GM23248 (cell line): ENCODE data around the gene ZNF532. TPM values are rescaled to one million over a fixed set of nuclear protein-coding genes. Genes with fewer than 3 reads are reported as not detected.

Experiments
- DNase-seq: peaks from one replicate; pipeline ENCODE4 v3.0.0-alpha.2; 2015
- H2AFZ ChIP-seq: fragments of 200-600 bp; sonication (generic); 2 replicates; pipeline ENCODE4 v1.6.1; 2016; ENCODE audit warnings: antibody characterized with exemption
- H3F3A ChIP-seq: fragments of 200-600 bp; sonication (generic); 2 replicates; pipeline ENCODE4 v1.6.1; 2016; ENCODE audit warnings: mild to moderate bottlenecking, antibody characterized with exemption, mixed run types; ENCODE audit not compliant: insufficient read depth
- H3K27ac ChIP-seq: fragments of 200-600 bp; sonication (generic); 2 replicates; pipeline ENCODE4 v1.5.1; 2016; ENCODE audit warnings: mild to moderate bottlenecking
- H3K27me3 ChIP-seq: fragments of 200-600 bp; sonication (generic); replicated peaks from 2 replicates; pipeline ENCODE4 v1.6.1; 2016; ENCODE audit warnings: mild to moderate bottlenecking; ENCODE audit not compliant: insufficient read depth
- H3K36me3 ChIP-seq: fragments of 200-600 bp; sonication (generic); 2 replicates; pipeline ENCODE4 v1.6.1; 2016; ENCODE audit warnings: low read depth, mild to moderate bottlenecking
- H3K4me1 ChIP-seq: fragments of 200-600 bp; sonication (generic); 2 replicates; pipeline ENCODE4 v1.6.1; 2016; ENCODE audit warnings: mild to moderate bottlenecking; ENCODE audit not compliant: insufficient read depth
- H3K4me2 ChIP-seq: fragments of 200-600 bp; sonication (generic); one replicate; pipeline ENCODE4 v1.6.1; 2016; ENCODE audit warnings: mild to moderate bottlenecking; ENCODE audit not compliant: unreplicated experiment
- H3K4me3 ChIP-seq: fragments of 200-600 bp; sonication (generic); 2 replicates; pipeline ENCODE4 v1.5.1; 2016; ENCODE audit warnings: mild to moderate bottlenecking
- H3K79me2 ChIP-seq: fragments of 200-600 bp; sonication (generic); 2 replicates; pipeline ENCODE4 v1.6.1; 2016; ENCODE audit warnings: mild to moderate bottlenecking; ENCODE audit not compliant: insufficient read depth
- H3K9ac ChIP-seq: fragments of 200-600 bp; sonication (generic); 2 replicates; pipeline ENCODE4 v1.6.1; 2016; ENCODE audit warnings: mild to moderate bottlenecking
- H3K9me2 ChIP-seq: fragments of 200-600 bp; sonication (generic); 2 replicates; pipeline ENCODE4 v1.6.1; 2016; ENCODE audit warnings: mixed run types, mild to moderate bottlenecking, moderate library complexity; ENCODE audit not compliant: insufficient read depth
- H3K9me3 ChIP-seq: fragments of 200-600 bp; sonication (generic); one replicate; pipeline ENCODE4 v1.6.1; 2017; ENCODE audit warnings: low read depth
- H4K20me1 ChIP-seq: fragments of 200-600 bp; sonication (generic); 2 replicates; pipeline ENCODE4 v1.6.0; 2016; ENCODE audit not compliant: insufficient read depth
- EZH2 ChIP-seq: fragments of 200-600 bp; sonication (generic); IDR thresholded peaks from 2 replicates; pipeline ENCODE4 v1.6.1; 2018; ENCODE audit warnings: antibody characterized with exemption, mild to moderate bottlenecking; ENCODE audit not compliant: insufficient read depth, poor library complexity, severe bottlenecking
- EZH2phosphoT487 ChIP-seq: fragments of 200-600 bp; sonication (generic); IDR thresholded peaks from 2 replicates; pipeline ENCODE4 v1.6.1; 2018; ENCODE audit warnings: antibody characterized with exemption, moderate library complexity, mild to moderate bottlenecking, low read depth; ENCODE audit not compliant: insufficient read depth
- WGBS, 2 experiments: methylation state at CpG; one replicate each; pipeline ENCODE4 v1.1.6; 2015 to 2017; ENCODE audit warnings: low lambda C conversion rate in 2 of 2, low coverage in 1 of 2; ENCODE audit errors: missing lambda C conversion rate in 2 of 2; 5-methylcytosine and 5-hydroxymethylcytosine counted together
- in situ Hi-C: fragments of 300-500 bp; cut with MboI; formaldehyde crosslinking; loops from 2 replicates; pipeline ENCODE4 v1.15.0; 2020
- polyA plus RNA-seq: library from polyadenylated mRNA; unstranded; fragments of >200 nt; fragmentation: Nextera tagmentation; extraction: Ambion mirVana; gene quantifications from 2 replicates; pipeline ENCODE4 v1.2.1, GENCODE V29; 2016
- total RNA-seq: library from RNA; depleted of rRNA; stranded (reverse); fragments of >200 nt; shearing (Covaris generic); gene quantifications from 2 replicates; pipeline ENCODE4 v1.2.3, GENCODE V29; 2014; rRNA removed

Gene ZNF532
- total RNA-seq (19.0 and 31.9 TPM in 2 replicates), polyA plus RNA-seq (13.2 and 14.3 TPM in 2 replicates)

GRCh38 chr18:58864146-58865032, at the start of gene ZNF532:
ZNF532 (plus strand) TSS chr18:58864877. CDS start in a region left out here.
- Histone ChIP-seq H3K27me3 (no peaks in the 10 kb centered on the region), H3K9me3 (no peaks in the 10 kb centered on the region), H2AFZ (peak within 1 kb of the TSS; percentile 47), H3K9me2 (no peaks in the 10 kb centered on the region), H3F3A (peaks cover 36% of the 10 kb centered on the region), H3K4me1 (peaks cover 74% of the 10 kb centered on the region), H4K20me1 (no peaks in the 10 kb centered on the region), H3K4me3 (peak within 1 kb of the TSS; percentile 58), H3K9ac (peak within 1 kb of the TSS; percentile 95), H3K36me3 (peaks cover 15% of the 10 kb centered on the region), H3K79me2 (peaks cover 68% of the 10 kb centered on the region), H3K4me2 (peak within 1 kb of the TSS; percentile 82), H3K27ac (peak within 1 kb of the TSS; percentile 89)
- in situ Hi-C loops = no loop called here
- WGBS, 2 experiments = 2 to 12% methylated on average over 12 to 17 of the region's 17 CpGs
- TF ChIP-seq EZH2 = no peak
- no peak for TF ChIP-seq EZH2phosphoT487
- peak; percentile 77 for DNase-seq

GRCh38 chr18:58819051-58819450, 45.6 kb upstream of the ZNF532 start:
- no peak overlapping the region for H3K27ac ChIP-seq
- H3K4me1 ChIP-seq = no peaks in the 10 kb centered on the region
- no peak overlapping the region for H3K9ac ChIP-seq
- H2AFZ ChIP-seq = no peak overlapping the region
- WGBS, 2 experiments = 57% methylated on average over 4 of the region's 4 CpGs
- H3K4me2 ChIP-seq = no peak overlapping the region
- TF ChIP-seq EZH2 = no peak
- H3F3A ChIP-seq = no peaks in the 10 kb centered on the region
- no peaks in the 10 kb centered on the region for H4K20me1 ChIP-seq
- H3K9me2 ChIP-seq = no peaks in the 10 kb centered on the region
- no peak overlapping the region for H3K4me3 ChIP-seq
- H3K9me3 ChIP-seq = no peaks in the 10 kb centered on the region
- H3K79me2 ChIP-seq = no peaks in the 10 kb centered on the region
- no peaks in the 10 kb centered on the region for H3K36me3 ChIP-seq
- in situ Hi-C loops = no loop called here
- DNase-seq = no peak
- no peaks in the 10 kb centered on the region for H3K27me3 ChIP-seq

GRCh38 chr18:58820251-58820650, 44.4 kb upstream of the ZNF532 start:
- Histone ChIP-seq H3K9ac (no peak overlapping the region), H3K36me3 (no peaks in the 10 kb centered on the region), H3K4me2 (no peak overlapping the region), H2AFZ (no peak overlapping the region), H3K27ac (no peak overlapping the region), H3K79me2 (no peaks in the 10 kb centered on the region), H3F3A (no peaks in the 10 kb centered on the region), H3K4me1 (no peaks in the 10 kb centered on the region), H3K27me3 (no peaks in the 10 kb centered on the region), H3K9me3 (no peaks in the 10 kb centered on the region), H3K4me3 (no peak overlapping the region), H3K9me2 (no peaks in the 10 kb centered on the region), H4K20me1 (no peaks in the 10 kb centered on the region)
- no peak for TF ChIP-seq EZH2
- no peak for TF ChIP-seq EZH2phosphoT487
- DNase-seq = no peak
- in situ Hi-C loops = no loop called here
- WGBS, 2 experiments = 83 to 86% methylated on average over 3 of the region's 3 CpGs

GRCh38 chr18:58822944-58823343, 41.7 kb upstream of the ZNF532 start:
- Histone ChIP-seq H3K79me2 (no peaks in the 10 kb centered on the region), H3K36me3 (no peaks in the 10 kb centered on the region), H2AFZ (no peak overlapping the region), H3K9me2 (no peaks in the 10 kb centered on the region), H3F3A (no peaks in the 10 kb centered on the region), H3K27ac (no peak overlapping the region), H3K4me1 (no peaks in the 10 kb centered on the region), H3K9me3 (no peaks in the 10 kb centered on the region), H3K9ac (no peak overlapping the region), H4K20me1 (no peaks in the 10 kb centered on the region), H3K27me3 (no peaks in the 10 kb centered on the region), H3K4me3 (no peak overlapping the region), H3K4me2 (no peak overlapping the region)
- in situ Hi-C loops = no loop called here
- TF ChIP-seq EZH2 = no peak
- no peak for TF ChIP-seq EZH2phosphoT487
- DNase-seq = no peak
- WGBS, 2 experiments = 87 to 89% methylated on average over 13 of the region's 13 CpGs
